Epithelial cell of prostate (primary cell): Measurements from ENCODE around the gene CYP11A1.

Experiments
- DNase-seq: peaks from one replicate; pipeline ENCODE4 v3.0.0-alpha.2; 2011; ENCODE audit warnings: low read depth, low spot score
- H3K27ac ChIP-seq: fragments of 450-650 bp; 2 replicates; pipeline ENCODE4 v1.5.1; 2017; ENCODE audit warnings: mild to moderate bottlenecking

The CYP11A1 gene

DNA sequence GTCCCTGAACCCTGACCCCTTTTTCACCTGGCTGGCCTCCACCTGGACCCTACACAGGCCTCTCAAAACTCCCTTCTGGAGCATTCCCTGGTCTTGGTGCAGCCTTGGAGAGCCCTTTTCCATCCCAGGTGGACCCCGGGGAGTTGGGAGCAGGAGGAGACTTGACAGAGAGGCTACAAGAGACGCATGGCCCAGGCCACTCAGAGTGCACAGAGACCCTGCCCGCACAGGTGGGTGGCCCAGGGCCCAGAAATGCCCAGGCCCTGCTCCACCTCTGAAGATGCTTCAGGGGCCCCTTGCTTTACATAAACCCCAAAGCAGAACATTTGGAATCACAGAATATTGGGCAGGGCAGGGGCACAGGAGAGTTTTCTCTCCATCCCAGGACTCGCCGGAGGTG lies 34.4 kb downstream of the CYP11A1 start:
- H3K27ac ChIP-seq = no peak overlapping the region
- DNase-seq = no peak

DNA sequence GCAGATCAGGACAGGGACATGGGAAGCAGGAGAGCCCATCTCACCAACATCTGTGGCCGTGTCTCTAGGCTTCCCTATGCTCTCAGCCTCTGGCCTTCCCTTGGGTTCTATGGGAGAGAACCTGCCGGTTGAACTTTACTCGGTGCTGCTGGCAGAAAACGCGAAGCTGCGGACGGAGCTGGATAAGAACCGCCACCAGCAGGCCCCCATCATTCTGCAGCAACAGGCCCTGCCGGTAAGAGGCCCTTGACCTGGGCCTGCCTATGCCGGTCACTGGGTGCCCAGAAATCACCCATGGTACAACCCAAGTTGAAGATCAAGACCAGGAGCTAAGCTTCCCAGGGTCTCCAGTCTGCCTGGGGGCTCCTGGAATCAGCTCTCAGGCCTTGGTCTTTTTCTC lies 34.8 kb downstream of the CYP11A1 start:
- no peak for DNase-seq
- no peak overlapping the region for H3K27ac ChIP-seq

DNA sequence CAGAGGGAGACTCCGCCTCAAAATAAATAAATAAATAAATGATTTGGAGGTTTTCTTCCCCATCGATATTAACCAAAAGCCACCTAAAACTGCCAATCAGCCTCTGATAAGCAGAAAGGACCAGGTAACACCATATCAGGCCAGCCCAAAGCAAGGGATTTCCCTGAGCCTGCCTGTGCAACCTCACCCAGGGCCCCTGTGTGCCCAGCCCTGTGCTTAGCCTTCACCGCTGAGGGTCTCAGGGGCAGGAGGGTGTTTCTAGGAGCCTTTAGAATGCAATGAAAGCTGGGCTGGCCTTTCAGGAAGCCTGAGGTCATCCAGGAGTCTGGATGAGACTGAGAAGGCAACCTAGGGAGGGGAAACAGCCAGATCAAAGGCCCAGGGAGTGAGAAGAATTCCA lies 35.4 kb downstream of the CYP11A1 start:
- no peak for DNase-seq
- H3K27ac ChIP-seq = no peak overlapping the region

DNA sequence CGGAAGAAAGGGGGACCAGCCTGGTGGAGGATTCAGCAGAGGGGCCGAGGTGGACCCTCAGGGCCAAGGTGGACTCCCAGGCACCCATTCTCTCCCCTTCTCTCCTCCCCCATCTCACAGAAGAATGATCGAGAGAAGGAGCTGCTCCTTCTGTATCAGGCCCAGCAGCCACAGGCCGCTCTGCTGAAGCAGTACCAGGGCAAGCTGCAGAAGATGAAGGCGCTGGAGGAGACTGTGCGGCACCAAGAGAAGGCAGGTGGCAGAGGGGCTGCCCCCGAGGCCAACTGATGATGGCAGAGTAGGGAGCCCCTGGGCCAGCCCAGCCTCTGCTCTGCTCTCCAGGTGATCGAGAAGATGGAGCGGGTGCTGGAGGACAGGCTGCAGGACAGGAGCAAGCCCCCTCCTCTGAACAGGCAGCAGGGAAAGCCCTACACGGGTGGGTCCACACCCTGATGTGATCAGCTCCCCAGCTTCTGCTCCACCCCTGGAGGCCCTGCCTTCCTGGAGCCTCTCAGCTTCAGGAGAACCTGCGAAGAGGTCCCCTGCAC lies 36.5 kb downstream of the CYP11A1 start:
- no peak overlapping the region for H3K27ac ChIP-seq
- no peak for DNase-seq

DNA sequence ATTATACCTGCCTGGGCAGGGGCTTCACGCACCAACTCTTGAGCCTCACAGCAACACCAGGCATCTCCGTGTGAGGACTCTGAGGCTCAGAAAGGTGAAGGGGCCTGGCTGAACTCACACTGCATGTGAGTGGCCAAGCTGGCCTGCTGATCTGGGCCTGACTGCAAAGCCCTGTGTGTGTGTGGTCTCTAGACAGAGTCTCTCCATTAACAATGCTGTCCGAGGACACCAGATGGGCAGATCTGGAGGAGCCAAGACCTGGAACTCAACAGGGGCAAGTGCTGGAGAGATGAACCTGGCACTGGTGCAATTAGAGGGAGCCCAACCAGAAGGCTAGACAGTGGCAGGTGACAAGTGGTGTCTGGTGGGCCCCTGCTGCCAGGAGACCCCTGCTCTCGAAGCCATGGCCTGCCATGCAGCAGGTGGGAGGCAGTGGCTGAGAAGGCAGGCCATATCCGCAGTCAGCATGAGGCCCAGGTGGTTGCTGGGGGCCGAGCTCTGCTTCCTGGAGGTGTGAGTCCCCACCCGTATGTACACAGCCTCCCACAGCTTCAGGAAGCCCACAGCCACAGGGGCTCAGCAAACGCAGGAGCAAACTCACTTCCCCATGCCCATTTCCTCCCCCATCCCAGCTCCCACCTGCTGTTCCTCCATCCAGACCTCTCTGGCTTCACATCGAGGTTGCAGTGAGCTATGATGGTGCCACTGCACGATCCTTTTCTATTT lies 39.0 kb downstream of the CYP11A1 start:
- DNase-seq = no peak
- H3K27ac ChIP-seq = no peak overlapping the region

DNA sequence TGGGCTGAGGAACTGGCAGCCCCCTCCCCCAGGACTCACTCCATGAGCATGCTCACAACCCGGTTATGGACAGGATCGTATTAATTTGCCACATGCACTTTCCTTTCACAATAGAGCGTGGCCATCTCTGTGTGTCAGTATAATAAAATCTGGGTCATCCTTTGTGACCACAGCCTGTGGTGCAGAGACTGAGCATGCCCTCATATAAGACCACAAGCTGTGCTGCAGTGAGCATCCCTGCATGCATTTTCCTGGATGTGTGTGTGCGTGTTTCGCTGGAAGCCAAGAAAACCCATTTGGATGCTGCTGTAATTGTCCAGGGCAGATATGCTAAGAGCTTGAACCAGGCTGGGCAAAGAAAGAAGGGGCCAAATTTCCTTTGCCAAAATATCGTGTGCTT lies 39.7 kb downstream of the CYP11A1 start:
- no peak overlapping the region for H3K27ac ChIP-seq
- no peak for DNase-seq

DNA sequence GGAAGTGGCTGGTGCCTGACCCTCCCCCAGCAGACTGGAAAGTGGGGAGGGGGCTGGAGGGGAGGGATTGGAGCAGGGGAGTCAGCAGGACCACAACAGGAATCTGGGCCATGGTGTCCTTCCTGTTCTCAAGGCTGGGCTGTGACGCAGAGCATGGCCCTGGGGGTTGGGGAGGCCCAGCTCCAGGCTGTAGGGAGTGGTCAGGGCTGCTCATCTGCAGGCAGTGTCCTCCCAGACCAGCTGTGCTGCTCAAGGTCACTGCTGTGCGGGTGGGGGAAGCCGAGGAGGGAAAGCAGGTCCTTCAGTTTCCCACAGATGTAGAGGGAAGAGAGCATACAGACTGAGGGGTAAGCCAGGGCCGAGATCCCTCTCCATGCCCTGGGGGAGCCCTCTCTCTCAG lies 40.7 kb downstream of the CYP11A1 start:
- no peak overlapping the region for H3K27ac ChIP-seq
- DNase-seq = no peak

DNA sequence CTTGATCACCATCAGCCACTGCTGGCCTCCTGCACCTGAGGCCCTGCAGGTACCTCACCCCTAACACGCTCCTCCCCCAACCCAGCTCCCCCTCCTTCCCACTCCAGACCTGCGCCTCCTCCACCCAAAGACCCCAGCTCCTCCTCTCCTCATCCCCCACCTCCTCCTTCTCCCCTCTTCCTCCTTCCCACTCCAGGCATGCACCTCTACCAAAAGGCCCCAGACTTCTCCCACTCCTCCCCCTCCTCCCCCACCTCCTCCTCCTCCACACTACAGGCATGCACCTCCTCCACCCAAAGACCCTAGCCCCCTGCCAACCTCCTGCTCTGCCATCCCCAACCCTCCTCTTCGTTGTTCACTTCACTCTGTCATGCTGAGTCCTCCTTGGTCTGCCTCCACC lies 42.7 kb downstream of the CYP11A1 start:
- no peak for DNase-seq
- no peak overlapping the region for H3K27ac ChIP-seq

DNA sequence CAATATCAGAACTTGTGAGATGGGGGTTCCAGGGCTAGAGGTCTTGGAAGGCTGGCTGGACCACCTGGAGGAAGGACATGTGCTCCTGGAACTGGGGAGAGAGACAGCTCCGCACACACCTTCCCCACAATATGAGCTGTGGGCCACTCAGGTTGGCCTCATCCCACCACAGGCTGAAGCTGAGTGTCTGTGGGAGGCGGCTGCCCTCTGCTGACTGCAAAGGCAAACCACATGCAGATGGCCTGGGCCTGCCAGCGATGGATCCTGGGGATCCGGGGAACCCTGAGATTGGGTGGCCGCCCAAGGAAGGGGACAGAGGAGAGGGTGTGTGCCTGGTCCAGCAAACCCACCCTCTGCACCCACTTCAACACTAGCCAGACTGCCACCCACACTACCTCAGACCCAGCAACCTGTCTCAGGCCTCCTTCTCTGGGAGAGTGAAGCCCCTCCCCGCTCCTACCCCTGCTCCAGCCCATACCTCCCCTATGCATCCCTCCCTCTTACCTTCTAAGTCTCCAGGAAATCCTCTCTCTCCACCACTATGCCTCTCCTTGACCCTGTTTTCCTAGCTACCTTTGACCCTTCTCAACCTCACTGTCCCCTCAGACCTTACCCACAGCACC lies 44.8 kb downstream of the CYP11A1 start:
- no peak for DNase-seq
- H3K27ac ChIP-seq = no peak overlapping the region

DNA sequence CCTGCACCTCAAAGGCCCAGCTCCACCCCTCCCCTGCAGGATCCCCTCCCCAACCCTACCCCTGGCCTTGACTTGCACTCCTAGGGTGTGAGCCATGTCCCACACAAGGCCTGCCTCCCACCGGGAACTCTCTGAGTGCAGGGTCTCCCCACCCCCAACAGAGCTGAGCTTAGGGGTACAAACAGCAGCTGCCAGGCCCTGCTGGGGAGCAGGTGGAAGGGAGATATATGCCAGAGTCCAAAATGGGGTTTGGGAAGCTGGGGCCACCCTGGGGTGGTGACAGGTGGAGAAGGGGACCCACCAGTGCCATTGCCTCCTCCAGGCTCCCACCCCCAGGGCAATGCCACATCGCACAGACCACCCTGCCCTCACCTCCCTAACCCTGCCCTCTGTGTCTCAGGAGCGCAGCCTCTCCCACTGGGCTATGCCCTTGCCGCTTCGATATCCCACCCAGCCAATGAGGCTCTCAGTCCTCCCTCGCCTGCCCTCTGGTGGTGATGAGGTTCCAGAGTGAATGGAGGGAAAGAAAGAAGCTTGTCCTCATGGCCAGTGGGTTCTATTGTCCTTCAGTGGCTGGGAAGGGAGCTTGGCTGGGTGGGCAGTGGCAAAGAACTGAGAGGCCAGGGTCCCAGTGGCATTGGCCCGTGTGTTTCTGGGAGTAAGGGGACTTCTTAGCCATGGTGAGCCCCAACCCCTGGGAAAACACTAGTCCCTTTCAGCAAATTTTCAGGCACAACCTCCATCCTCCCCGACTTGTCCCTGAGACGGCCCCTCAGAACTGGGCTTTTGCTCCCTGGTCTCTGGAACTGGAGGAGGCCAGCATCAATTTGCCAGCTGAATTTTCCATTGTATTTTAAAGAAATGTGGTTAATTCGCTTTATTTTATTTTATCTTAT lies 46.8 kb downstream of the CYP11A1 start:
- H3K27ac ChIP-seq = no peak overlapping the region
- no peak for DNase-seq

DNA sequence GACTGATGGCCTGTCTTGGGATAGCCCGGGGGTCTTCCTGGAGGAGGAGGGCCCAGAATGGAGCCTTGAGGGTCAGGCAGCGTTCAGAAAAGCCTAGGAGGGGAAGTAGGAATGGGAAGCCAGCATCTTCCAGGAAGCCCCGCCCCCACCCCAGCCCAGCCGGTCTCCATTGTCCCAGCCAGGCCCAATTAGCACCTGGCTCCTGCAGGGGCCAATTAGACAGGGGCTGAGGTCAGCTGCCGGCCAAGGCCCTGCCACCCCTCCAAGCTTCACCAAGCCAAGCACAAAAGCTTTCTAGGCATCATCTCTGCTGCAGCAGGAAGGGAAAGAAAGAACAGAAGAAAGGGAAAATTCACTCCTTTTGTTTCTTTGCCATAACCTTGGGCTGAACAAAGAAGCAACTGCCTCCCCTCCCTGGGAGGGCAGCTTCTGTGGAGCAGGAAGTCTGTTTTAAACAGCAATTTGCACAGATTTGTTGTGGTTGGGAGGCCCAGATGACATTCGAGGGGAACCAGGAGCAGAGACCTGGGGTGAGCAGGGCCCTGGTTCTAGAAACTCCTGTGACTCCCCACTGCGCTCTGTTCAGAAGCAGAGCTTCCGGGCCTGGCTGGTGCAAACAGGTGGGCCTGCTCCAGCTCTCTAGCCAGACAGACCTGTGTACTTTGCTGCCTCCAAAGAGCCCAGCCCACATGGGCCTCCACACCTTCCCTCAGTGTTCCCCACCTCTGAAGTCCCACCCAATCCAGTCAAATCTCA lies 47.7 kb downstream of the CYP11A1 start:
- H3K27ac ChIP-seq = no peak overlapping the region
- no peak for DNase-seq

DNA sequence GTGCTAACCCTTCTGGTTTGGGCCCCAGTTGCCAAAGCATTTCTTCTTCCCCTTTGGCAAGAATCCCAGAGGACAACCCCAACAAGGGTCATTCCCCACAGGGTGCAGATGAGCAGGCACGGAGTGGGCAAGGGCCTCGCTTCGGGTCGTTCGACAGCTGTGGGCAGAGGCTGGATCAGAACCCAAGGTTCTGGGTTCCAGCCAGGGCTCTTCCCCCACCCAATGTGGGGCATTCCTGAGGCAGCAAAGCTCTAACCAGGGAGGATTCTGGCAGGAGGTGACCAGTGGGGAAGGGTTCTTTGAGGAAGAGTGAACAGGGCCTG lies 48.3 kb downstream of the CYP11A1 start:
- DNase-seq = no peak
- no peak overlapping the region for H3K27ac ChIP-seq

DNA sequence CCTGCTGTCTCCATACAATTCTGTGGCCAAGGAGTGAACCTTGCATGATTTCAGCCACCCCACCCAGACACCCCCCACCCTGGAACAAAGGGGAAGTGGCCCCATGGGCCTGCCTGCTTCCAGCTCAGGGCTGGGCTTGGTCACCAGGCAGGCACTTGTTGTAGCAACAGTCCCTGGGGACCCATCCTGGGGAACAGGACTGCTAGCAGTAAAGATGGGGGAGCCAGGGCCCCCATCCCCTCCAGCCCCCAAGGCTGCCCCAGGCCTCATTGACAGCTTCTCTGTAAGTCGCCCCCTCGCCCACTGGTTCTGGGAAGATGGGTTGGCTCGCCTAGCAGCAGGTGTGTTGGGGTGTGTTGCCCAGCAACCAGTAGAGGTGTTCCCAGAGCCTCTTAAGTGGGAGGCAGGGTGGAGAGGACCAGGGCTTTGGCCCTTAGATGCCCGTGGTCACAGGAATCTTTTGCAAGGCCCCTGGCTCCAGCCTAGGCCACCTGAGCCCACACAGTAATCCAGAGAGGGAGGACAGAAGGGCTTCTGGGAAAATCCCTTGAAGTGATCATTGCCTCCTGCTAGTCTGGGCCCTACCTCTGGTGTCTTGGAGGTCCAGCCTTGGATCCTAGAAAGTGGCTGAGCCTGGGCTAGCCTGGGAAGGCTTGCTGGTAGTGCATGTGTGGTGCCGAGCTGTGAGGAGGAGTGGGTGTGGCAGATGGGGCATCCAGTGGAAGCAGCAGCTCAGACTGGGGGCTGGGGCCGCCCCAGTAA lies 48.9 kb downstream of the CYP11A1 start:
- no peak overlapping the region for H3K27ac ChIP-seq
- DNase-seq = no peak

DNA sequence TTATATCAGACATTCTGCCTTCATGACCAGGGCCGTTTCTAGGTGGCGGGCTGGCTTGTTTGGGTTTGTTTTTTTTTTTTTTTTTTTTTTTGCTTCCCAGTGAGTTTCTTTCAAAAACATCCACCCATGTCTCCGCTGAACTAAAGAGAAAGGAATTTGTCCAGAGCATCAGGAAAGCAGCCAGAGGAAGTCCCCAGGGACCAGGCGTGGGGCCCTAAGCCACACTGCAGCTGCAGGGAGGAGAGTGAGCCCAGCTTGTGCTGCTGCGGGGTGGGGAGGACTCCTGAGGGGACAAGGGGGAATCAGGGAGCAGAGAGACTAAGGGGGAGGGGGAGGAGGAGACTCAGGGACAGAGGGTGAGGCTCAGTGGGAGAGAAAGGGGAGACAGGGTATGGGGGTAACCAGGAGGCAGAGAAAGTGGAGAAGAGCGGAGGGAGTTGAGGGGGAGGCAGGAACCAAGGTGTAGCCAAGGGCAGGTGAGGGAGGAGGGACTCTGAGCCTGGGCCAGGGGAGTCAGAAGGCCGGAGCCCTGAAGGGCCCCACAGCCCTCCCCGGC lies 49.5 kb downstream of the CYP11A1 start:
- no peak for DNase-seq
- H3K27ac ChIP-seq = no peak overlapping the region

DNA sequence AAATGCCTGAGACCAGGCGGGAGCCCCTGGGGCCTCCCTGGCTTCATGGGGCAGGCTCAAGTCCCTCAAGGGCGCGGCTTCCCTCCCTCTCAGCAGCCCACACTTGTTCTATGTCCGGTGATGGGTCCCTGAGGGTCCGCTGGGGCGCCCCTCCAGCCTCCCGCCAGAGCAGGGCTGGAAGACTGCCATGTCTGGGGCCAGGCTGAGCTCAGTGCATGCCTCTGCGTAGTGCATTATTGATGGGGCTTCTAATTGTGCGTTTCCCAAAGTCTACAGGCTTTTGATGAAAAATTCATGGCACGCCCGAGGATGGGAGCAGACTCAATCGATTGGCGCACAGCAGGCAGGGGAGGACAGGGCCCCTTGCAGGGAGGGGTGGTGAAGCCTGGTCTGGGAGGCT lies 51.3 kb downstream of the CYP11A1 start:
- no peak for DNase-seq
- H3K27ac ChIP-seq = no peak overlapping the region

DNA sequence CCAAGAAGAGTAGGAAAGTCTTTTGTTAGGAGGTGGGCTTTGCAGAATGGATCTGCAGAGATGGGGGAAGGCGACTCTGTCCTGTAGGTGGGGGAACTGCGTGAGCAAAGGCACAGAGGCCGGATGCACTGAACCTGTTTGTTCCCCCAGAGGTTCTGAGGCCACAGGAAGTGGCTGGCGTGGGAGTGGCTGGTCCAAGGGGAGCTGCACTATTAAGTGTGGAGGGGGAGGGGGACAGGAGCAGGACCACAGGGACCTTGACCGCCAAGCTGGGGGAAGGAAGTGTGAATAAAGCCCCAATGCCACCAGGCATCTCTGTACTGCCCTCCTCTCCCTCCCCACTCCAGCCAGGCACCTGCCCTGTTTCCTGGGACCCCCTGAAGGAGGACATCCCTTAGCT lies 51.8 kb downstream of the CYP11A1 start:
- no peak overlapping the region for H3K27ac ChIP-seq

DNA sequence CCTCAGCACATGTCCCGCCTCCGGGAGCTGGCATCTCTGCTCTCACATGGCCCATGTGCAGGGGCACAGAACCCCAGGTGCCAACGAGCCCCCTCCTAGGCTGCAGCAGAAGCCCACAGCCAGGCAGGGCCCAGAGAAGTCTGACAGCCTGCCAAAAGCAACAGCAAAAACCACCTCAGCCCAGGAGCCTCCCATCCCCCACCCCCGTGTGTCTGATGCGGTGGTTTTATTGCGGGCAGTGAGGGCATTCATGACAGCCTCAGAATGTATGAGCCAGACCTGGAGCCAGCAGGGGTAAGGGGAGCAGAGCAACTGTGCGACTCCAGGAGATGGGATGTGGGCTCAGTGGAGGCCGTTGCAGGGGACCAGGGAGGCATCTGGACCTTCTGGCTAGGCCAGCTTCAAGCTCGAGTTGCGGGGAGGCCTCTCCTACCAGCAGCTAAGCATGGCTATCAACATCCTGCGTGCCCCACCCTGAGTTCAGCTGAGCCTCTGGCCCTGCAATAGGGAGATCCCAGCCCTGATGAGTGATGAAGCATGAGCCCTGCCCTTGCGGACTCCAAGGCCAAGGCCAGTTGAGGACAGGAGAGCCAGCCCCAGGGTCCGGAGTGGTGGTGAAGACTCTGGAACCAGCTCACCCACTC lies 52.5 kb downstream of the CYP11A1 start:
- H3K27ac ChIP-seq = no peak overlapping the region
- DNase-seq = no peak

More for the DNA sequence above, 51.8 kb downstream of the CYP11A1 start:
- DNase-seq = no peak

DNA sequence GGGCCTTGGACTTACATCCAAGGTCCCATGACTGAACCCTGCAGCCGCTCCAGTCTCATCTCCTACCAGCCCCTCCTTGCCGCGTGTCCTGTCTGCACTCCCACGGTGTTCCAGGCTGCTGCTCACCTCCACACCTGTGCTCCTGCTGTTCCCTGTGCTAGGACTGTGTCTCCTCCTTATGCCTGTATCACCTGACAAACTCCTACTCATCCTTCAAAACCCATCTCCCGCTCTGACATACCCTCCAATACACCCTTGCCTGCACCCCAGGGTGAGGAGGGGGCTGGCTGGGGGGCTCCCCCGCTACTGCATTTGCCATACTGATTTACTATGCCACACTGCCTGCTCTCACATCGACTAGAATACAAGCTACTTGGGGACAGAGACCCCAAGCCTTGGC lies 53.6 kb downstream of the CYP11A1 start:
- no peak overlapping the region for H3K27ac ChIP-seq
- DNase-seq = no peak

DNA sequence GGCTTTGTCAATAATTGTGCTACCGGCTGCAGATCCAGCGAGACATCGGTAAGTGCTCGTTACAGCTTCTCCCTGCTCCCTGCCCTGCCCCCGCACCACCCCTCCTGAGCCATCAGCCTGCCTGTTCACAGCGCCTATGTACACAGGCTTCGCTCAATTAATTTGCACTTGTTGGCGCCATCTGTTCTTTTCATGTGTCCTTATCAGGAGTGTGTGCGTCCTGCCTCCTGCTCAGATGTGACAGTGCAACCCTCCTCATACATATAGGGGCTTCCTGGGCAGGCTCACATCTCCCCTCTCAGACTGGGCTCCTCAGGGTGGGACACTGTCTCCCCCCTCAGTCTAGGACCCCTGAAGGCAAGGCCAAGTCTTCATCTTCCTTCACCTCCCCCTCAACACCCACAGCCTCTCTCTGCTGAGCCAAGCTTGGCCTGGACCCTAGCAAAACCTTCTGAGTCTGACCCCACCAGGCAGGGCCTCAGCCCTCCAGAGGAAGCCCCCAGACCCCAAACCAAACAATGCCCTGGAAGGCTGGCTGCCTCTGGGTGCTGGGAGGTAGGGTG lies 54.9 kb downstream of the CYP11A1 start:
- H3K27ac ChIP-seq = no peak overlapping the region
- DNase-seq = no peak
